Thyroid gland (tissue), 4 donors: ENCODE results near the gene SREK1IP1. TPM values are rescaled to one million over a fixed set of nuclear protein-coding genes. Genes with fewer than 3 reads are reported as not detected.

Experiments used
- DNase-seq, 2 donors: peaks; one replicate each; pipeline ENCODE4 v3.0.0-alpha.2; 2019
- H3K27ac ChIP-seq, 3 donors: fragments of 200-600 bp; sonication (generic); 1 replicate in 2 of 3; 2 replicates in 1 of 3; pipeline ENCODE4 v1.5.1; 2016 to 2019; ENCODE audit warnings: mild to moderate bottlenecking in 1 of 3, moderate library complexity in 1 of 3
- H3K27me3 ChIP-seq: fragments of 200-600 bp; sonication (generic); one replicate; pipeline ENCODE4 v1.5.1; 2019
- H3K36me3 ChIP-seq, 2 donors: fragments of 200-600 bp; sonication (generic); one replicate each; pipeline ENCODE4 v1.5.1; 2016 to 2019
- H3K4me1 ChIP-seq, 2 donors: fragments of 200-600 bp; sonication (generic); one replicate each; pipeline ENCODE4 v1.5.1; 2017 to 2019
- H3K4me3 ChIP-seq, 3 donors: fragments of 200-600 bp; sonication (generic); replicated peaks in 1 of 3; 1 replicate in 2 of 3; 2 replicates in 1 of 3; pipeline ENCODE4 v1.5.1; 2016; ENCODE audit warnings: mild to moderate bottlenecking in 1 of 3
- H3K9me3 ChIP-seq: fragments of 200-600 bp; sonication (generic); one replicate; pipeline ENCODE4 v1.5.1; 2017
- CTCF ChIP-seq, 6 experiments: fragments of 200-600 bp in 3 of 6; fragments of 450-650 bp in 3 of 6; sonication (generic) in 3 of 6; IDR thresholded peaks; one replicate each; pipeline ENCODE4 v1.5.1; 2016 to 2019; ENCODE audit warnings: antibody characterized with exemption in 6 of 6, mild to moderate bottlenecking in 2 of 6, inconsistent platforms in 1 of 6, moderate library complexity in 1 of 6
- POLR2A ChIP-seq, 2 donors: fragments of 450-650 bp; IDR thresholded peaks; one replicate each; pipeline ENCODE4 v1.6.1; 2017; ENCODE audit warnings: antibody characterized with exemption in 2 of 2, mild to moderate bottlenecking in 2 of 2, moderate library complexity in 1 of 2
- WGBS, 2 donors: methylation state at CpG; one replicate each; pipeline ENCODE4 v1.1.5; 2017; 5-methylcytosine and 5-hydroxymethylcytosine counted together
- intact Hi-C: fragments of 100-400 bp; cut with DNase I; formaldehyde crosslinking; loops from one replicate; pipeline ENCODE4 v1.15.1; 2023
- total RNA-seq, 4 donors: library from RNA; depleted of rRNA; stranded (reverse); fragments of >200 nt; gene quantifications; one replicate each; pipeline ENCODE4 v1.2.3, GENCODE V29; 2016

Gene SREK1IP1
- total RNA-seq, 4 donors from 2014 or later = 8.5 to 10.5 (median 9.8) TPM

GRCh38 chr5:64807520-64807919, 39.0 kb upstream of the SREK1IP1 start:
- no peaks in the 10 kb centered on the region for H3K27me3 ChIP-seq
- intact Hi-C loops = loop anchor here (10.0 kb wide), 1 partner anchor 677 kb away; the partner anchor contains the start of gene ADAMTS6
- H3K27ac ChIP-seq = peak overlapping the region in 1 of 3 donors; percentile 39
- TF ChIP-seq POLR2A (IDR thresholded peaks at IDR 0.05) (no peak), CTCF (IDR thresholded peaks at IDR 0.05) (no peak)
- 51 to 53% methylated on average over 5 of the region's 5 CpGs for WGBS, 2 donors
- H3K4me1 ChIP-seq = no peaks in the 10 kb centered on the region
- H3K36me3 ChIP-seq = no peaks in the 10 kb centered on the region
- H3K4me3 ChIP-seq = no peak overlapping the region
- H3K9me3 ChIP-seq = no peaks in the 10 kb centered on the region
- DNase-seq = no peak

- no peaks in the 10 kb centered on the region for H3K4me1 ChIP-seq
- 85 to 93% methylated on average over 2 of the region's 2 CpGs for WGBS, 2 donors
- intact Hi-C loops = loop anchor here (10.0 kb wide), 1 partner anchor 678 kb away; the partner anchor contains the start of gene ADAMTS6
- no peaks in the 10 kb centered on the region for H3K9me3 ChIP-seq
- H3K27me3 ChIP-seq = no peaks in the 10 kb centered on the region
- no peak overlapping the region for H3K4me3 ChIP-seq
- TF ChIP-seq CTCF (IDR thresholded peaks at IDR 0.05) = no peak
- TF ChIP-seq POLR2A (IDR thresholded peaks at IDR 0.05) = no peak
- DNase-seq = no peak
- H3K27ac ChIP-seq = no peak overlapping the region
- H3K36me3 ChIP-seq = no peaks in the 10 kb centered on the region
Observed at GRCh38 chr5:64806537-64806936, 38.0 kb upstream of the SREK1IP1 start.

- Histone ChIP-seq H3K9me3 (no peaks in the 10 kb centered on the region), H3K36me3 (no peaks in the 10 kb centered on the region), H3K4me3 (no peak overlapping the region), H3K27ac (no peak overlapping the region), H3K27me3 (no peaks in the 10 kb centered on the region), H3K4me1 (no peaks in the 10 kb centered on the region)
- no peak for DNase-seq
- TF ChIP-seq CTCF (IDR thresholded peaks at IDR 0.05) (no peak), POLR2A (IDR thresholded peaks at IDR 0.05) (no peak)
- intact Hi-C loops = loop anchor here (10.0 kb wide), 1 partner anchor 684 kb away; the partner anchor contains the start of gene ADAMTS6
- WGBS, 2 donors = 94 to 99% methylated on average over 2 of the region's 2 CpGs
Observed at GRCh38 chr5:64800926-64801325, 32.4 kb upstream of the SREK1IP1 start.

GRCh38 chr5:64796301-64796700, 27.8 kb upstream of the SREK1IP1 start:
- H3K4me3 ChIP-seq = no peak overlapping the region
- no peak overlapping the region for H3K27ac ChIP-seq
- no peaks in the 10 kb centered on the region for H3K4me1 ChIP-seq
- DNase-seq = no peak
- H3K9me3 ChIP-seq = no peaks in the 10 kb centered on the region
- TF ChIP-seq POLR2A (IDR thresholded peaks at IDR 0.05) (no peak), CTCF (IDR thresholded peaks at IDR 0.05) (no peak)
- no peaks in the 10 kb centered on the region for H3K36me3 ChIP-seq
- H3K27me3 ChIP-seq = no peaks in the 10 kb centered on the region
- intact Hi-C loops = no loop called here

- WGBS, 2 donors = 86 to 87% methylated on average over 3 of the region's 3 CpGs
- Histone ChIP-seq H3K9me3 (no peaks in the 10 kb centered on the region), H3K36me3 (no peaks in the 10 kb centered on the region), H3K4me3 (no peak overlapping the region), H3K27me3 (no peaks in the 10 kb centered on the region), H3K4me1 (no peaks in the 10 kb centered on the region), H3K27ac (no peak overlapping the region)
- DNase-seq = no peak
- intact Hi-C loops = no loop called here
- no peak for TF ChIP-seq CTCF (IDR thresholded peaks at IDR 0.05)
- no peak for TF ChIP-seq POLR2A (IDR thresholded peaks at IDR 0.05)
Observed at GRCh38 chr5:64794053-64794770, 25.7 kb upstream of the SREK1IP1 start.
